ENCODE data around the gene SLC16A12. TPM values are rescaled to one million over a fixed set of nuclear protein-coding genes. Genes with fewer than 3 reads are reported as not detected.
"Not testable (repeated sequence)": the region's sequence is repeated elsewhere in the genome, so short reads cannot be mapped to it uniquely, and the experiment has no call there.

Gene SLC16A12
- total and polyA plus RNA-seq, 8 donors: 6.0 to 38.2 (median 23.6) TPM

- intact Hi-C loops (cut with DNase I): loop anchor here in 1 of 3 donors (10.0 kb wide), 1 partner anchor 58 kb away; no protein-coding TSS in a partner anchor
- no peak for TF ChIP-seq CTCF (IDR thresholded peaks at IDR 0.05)
- H3K27me3 ChIP-seq: no peaks in the 10 kb centered on the region
Measured at GRCh38 chr10:89532476-89532875, 2.9 kb downstream of the SLC16A12 start.

GRCh38 chr10:89531359-89531758 lies 4.0 kb downstream of the SLC16A12 start:
- Histone ChIP-seq H3K4me1 (peaks cover 0 to 3% (median 3%) of the 10 kb centered on the region in 3 donors), H3K27ac (peak overlapping the region in 1 of 4 donors; percentile 87), H3K9me3 (no peaks in the 10 kb centered on the region), H3K27me3 (no peaks in the 10 kb centered on the region), H3K4me3 (no peak overlapping the region), H3K36me3 (no peaks in the 10 kb centered on the region)
- no peak for FAIRE-seq
- intact Hi-C loops (cut with DNase I): loop anchor here in 1 of 3 donors (10.0 kb wide), 1 partner anchor 57 kb away; no protein-coding TSS in a partner anchor
- WGBS, 2 donors: 49 to 58% methylated on average over 3 of the region's 3 CpGs
- DNase-seq: no peak
- no peak for ATAC-seq
- TF ChIP-seq CTCF (IDR thresholded peaks at IDR 0.05): no peak

More at GRCh38 chr10:89532476-89532875, 2.9 kb downstream of the SLC16A12 start:
- Histone ChIP-seq H3K4me1 (peaks cover 0 to 3% (median 0%) of the 10 kb centered on the region in 3 donors), H3K27ac (peak overlapping the region in 2 of 4 donors; percentile 80 to 87), H3K9me3 (no peaks in the 10 kb centered on the region), H3K4me3 (peak overlapping the region in 1 of 4 donors; percentile 62), H3K36me3 (no peaks in the 10 kb centered on the region)
- ATAC-seq: no peak
- FAIRE-seq: no peak
- no peak for DNase-seq
- WGBS, 2 donors: 34 to 36% methylated on average over 3 of the region's 3 CpGs

- H3K4me3 ChIP-seq, H3K27me3 ChIP-seq, DNase-seq, H3K36me3 ChIP-seq, ATAC-seq, FAIRE-seq, H3K27ac ChIP-seq, H3K9me3 ChIP-seq: not testable (repeated sequence)
- intact Hi-C loops (cut with DNase I): loop anchor here in 1 of 3 donors (10.0 kb wide), 1 partner anchor 55 kb away; no protein-coding TSS in a partner anchor
- H3K4me1 ChIP-seq: peaks cover 5 to 15% (median 7%) of the 10 kb centered on the region in 3 donors
- 96 to 97% methylated on average over 6 of the region's 6 CpGs for WGBS, 2 donors
Measured at GRCh38 chr10:89529711-89530110, 5.7 kb downstream of the SLC16A12 start.

GRCh38 chr10:89526358-89526757 lies 9.0 kb downstream of the SLC16A12 start:
- peak; percentile 31 to 74 (median 43) for ATAC-seq
- WGBS, 2 donors: 29 to 30% methylated on average over 4 of the region's 4 CpGs
- Histone ChIP-seq H3K27me3 (no peaks in the 10 kb centered on the region), H3K4me3 (peak overlapping the region in 1 of 4 donors; percentile 8), H3K4me1 (peaks cover 15 to 38% (median 30%) of the 10 kb centered on the region in 3 donors), H3K36me3 (no peaks in the 10 kb centered on the region), H3K27ac (peak overlapping the region in 3 of 4 donors; percentile 40 to 71 (median 63)), H3K9me3 (no peaks in the 10 kb centered on the region)
- intact Hi-C loops (cut with DNase I): no loop called here
- no peak for TF ChIP-seq CTCF (IDR thresholded peaks at IDR 0.05)
- DNase-seq: peak in 2 of 6 donors; percentile 30 to 36
- no peak for FAIRE-seq

GRCh38 chr10:89525556-89525955 lies 9.8 kb downstream of the SLC16A12 start:
- Histone ChIP-seq H3K9me3 (no peaks in the 10 kb centered on the region), H3K4me3 (peak overlapping the region in 1 of 4 donors; percentile 5), H3K27ac (peak overlapping the region in 3 of 4 donors; percentile 40 to 71 (median 63)), H3K27me3 (no peaks in the 10 kb centered on the region), H3K36me3 (no peaks in the 10 kb centered on the region), H3K4me1 (peaks cover 15 to 38% (median 38%) of the 10 kb centered on the region in 3 donors)
- DNase-seq: no peak
- WGBS, 2 donors: 30 to 34% methylated on average over 5 of the region's 5 CpGs
- intact Hi-C loops (cut with DNase I): no loop called here
- ATAC-seq: peak; percentile 35 to 63 (median 54)
- FAIRE-seq: no peak
- no peak for TF ChIP-seq CTCF (IDR thresholded peaks at IDR 0.05)
